ENCODE data around the gene GPR15. TPM values are rescaled to one million over a fixed set of nuclear protein-coding genes. Genes with fewer than 3 reads are reported as not detected.

GPR15 gene
- total RNA-seq, 1 donor from 2014 or later = not detected

GRCh38 chr3:98513091-98513511 lies 18.7 kb upstream of the GPR15 start:
- Mint-ChIP-seq H3K36me3 (ENCODE audit: unreplicated experiment) (peaks cover 42% of the 10 kb centered on the region), H3K4me3 (ENCODE audit: unreplicated experiment) (no peak overlapping the region), H3K9me3 (ENCODE audit: unreplicated experiment) (no peaks in the 10 kb centered on the region), H3K4me1 (ENCODE audit: unreplicated experiment) (no peaks in the 10 kb centered on the region), H3K27me3 (ENCODE audit: unreplicated experiment) (no peaks in the 10 kb centered on the region), H3K27ac (ENCODE audit: unreplicated experiment) (no peak overlapping the region)
- no peak for TF ChIP-seq CTCF (IDR thresholded peaks at IDR 0.05)
- DNase-seq (ENCODE audit: extremely low spot score, unreplicated experiment) = no peak

- DNase-seq (ENCODE audit: extremely low spot score, unreplicated experiment) = no peak
- Mint-ChIP-seq H3K27me3 (ENCODE audit: unreplicated experiment) (no peaks in the 10 kb centered on the region), H3K4me1 (ENCODE audit: unreplicated experiment) (no peaks in the 10 kb centered on the region), H3K36me3 (ENCODE audit: unreplicated experiment) (peaks cover 44% of the 10 kb centered on the region), H3K27ac (ENCODE audit: unreplicated experiment) (no peak overlapping the region), H3K9me3 (ENCODE audit: unreplicated experiment) (no peaks in the 10 kb centered on the region), H3K4me3 (ENCODE audit: unreplicated experiment) (no peak overlapping the region)
- TF ChIP-seq CTCF (IDR thresholded peaks at IDR 0.05) = no peak
Measured at GRCh38 chr3:98513736-98514135, 18.0 kb upstream of the GPR15 start.

- Mint-ChIP-seq H3K4me3 (ENCODE audit: unreplicated experiment) (no peak overlapping the region), H3K4me1 (ENCODE audit: unreplicated experiment) (no peaks in the 10 kb centered on the region), H3K9me3 (ENCODE audit: unreplicated experiment) (no peaks in the 10 kb centered on the region), H3K27me3 (ENCODE audit: unreplicated experiment) (no peaks in the 10 kb centered on the region), H3K36me3 (ENCODE audit: unreplicated experiment) (peaks cover 54% of the 10 kb centered on the region), H3K27ac (ENCODE audit: unreplicated experiment) (no peak overlapping the region)
- no peak for TF ChIP-seq CTCF (IDR thresholded peaks at IDR 0.05)
- DNase-seq (ENCODE audit: extremely low spot score, unreplicated experiment) = no peak
Measured at GRCh38 chr3:98514948-98515347, 16.8 kb upstream of the GPR15 start.

GRCh38 chr3:98518816-98519215 lies 13.0 kb upstream of the GPR15 start:
- no peak overlapping the region for H3K4me3 Mint-ChIP-seq (ENCODE audit: unreplicated experiment)
- peaks cover 47% of the 10 kb centered on the region for H3K36me3 Mint-ChIP-seq (ENCODE audit: unreplicated experiment)
- no peaks in the 10 kb centered on the region for H3K9me3 Mint-ChIP-seq (ENCODE audit: unreplicated experiment)

DNA sequence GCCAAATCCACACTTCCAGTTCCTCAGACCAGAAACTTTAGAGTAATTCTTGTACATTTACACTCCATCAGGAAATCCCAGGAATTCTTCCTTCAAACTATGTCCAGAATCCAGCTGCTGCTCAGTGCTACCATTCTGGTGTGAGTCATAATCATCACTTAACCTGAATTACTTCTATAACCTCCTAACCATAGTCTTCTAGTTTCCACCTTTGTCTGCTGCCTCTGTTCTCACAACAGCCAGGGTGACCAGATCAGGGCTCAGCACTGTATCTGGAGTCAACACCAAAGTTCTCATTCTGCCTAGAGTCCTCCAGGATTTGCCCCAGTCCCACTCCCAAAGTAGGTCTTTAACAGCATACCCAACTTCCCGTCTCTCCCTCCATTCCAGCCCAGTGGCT lies 12.4 kb upstream of the GPR15 start:
- no peak overlapping the region for H3K4me3 Mint-ChIP-seq (ENCODE audit: unreplicated experiment)
- H3K36me3 Mint-ChIP-seq (ENCODE audit: unreplicated experiment) = peaks cover 46% of the 10 kb centered on the region
- H3K27me3 Mint-ChIP-seq (ENCODE audit: unreplicated experiment) = no peaks in the 10 kb centered on the region
- H3K4me1 Mint-ChIP-seq (ENCODE audit: unreplicated experiment) = peaks cover 17% of the 10 kb centered on the region
- no peak for DNase-seq (ENCODE audit: extremely low spot score, unreplicated experiment)
- H3K9me3 Mint-ChIP-seq (ENCODE audit: unreplicated experiment) = no peaks in the 10 kb centered on the region
- TF ChIP-seq CTCF (IDR thresholded peaks at IDR 0.05) = no peak
- no peak overlapping the region for H3K27ac Mint-ChIP-seq (ENCODE audit: unreplicated experiment)

More at GRCh38 chr3:98518816-98519215, 13.0 kb upstream of the GPR15 start:
- no peaks in the 10 kb centered on the region for H3K27me3 Mint-ChIP-seq (ENCODE audit: unreplicated experiment)
- no peak overlapping the region for H3K27ac Mint-ChIP-seq (ENCODE audit: unreplicated experiment)
- no peak for DNase-seq (ENCODE audit: extremely low spot score, unreplicated experiment)
- peaks cover 17% of the 10 kb centered on the region for H3K4me1 Mint-ChIP-seq (ENCODE audit: unreplicated experiment)
- TF ChIP-seq CTCF (IDR thresholded peaks at IDR 0.05) = no peak

Data from osteocyte (in vitro differentiated cells).